Pancreas (tissue), 10 donors: ENCODE results near the gene GRAMD2B. TPM values are rescaled to one million over a fixed set of nuclear protein-coding genes. Genes with fewer than 3 reads are reported as not detected.

Source experiments
- ATAC-seq, 4 donors: fragments of 200-7000 bp; cut with Tn5 transposase; one replicate each; pipeline versions ENCODE4 v1.8.0 to v1.9.1; 2020; ENCODE audit warnings: mild to moderate bottlenecking in 4 of 4, moderate library complexity in 4 of 4
- DNase-seq, 6 donors: peaks; one replicate each; pipeline ENCODE4 v3.0.0-alpha.2; 2020
- FAIRE-seq: peaks from 2 replicates; lab custom pipeline; 2012; peaks lifted over from hg19 to GRCh38; lab: Jason Lieb, UNC
- H3K27ac ChIP-seq, 4 donors: fragments of 200-600 bp; sonication (generic); 1 replicate in 3 of 4; 2 replicates in 1 of 4; pipeline versions ENCODE4 v1.5.0 to v1.8.0; 2020
- H3K27me3 ChIP-seq, 4 donors: fragments of 200-600 bp; one replicate each; pipeline ENCODE4 v1.8.0; 2021
- H3K36me3 ChIP-seq, 3 donors: fragments of 200-600 bp; sonication (generic) in 1 of 3; one replicate each; pipeline versions ENCODE4 v1.5.0 to v1.8.0; 2020 to 2021
- H3K4me1 ChIP-seq, 3 donors: fragments of 200-600 bp; one replicate each; pipeline ENCODE4 v1.8.0; 2021
- H3K4me3 ChIP-seq, 4 donors: fragments of 200-600 bp; sonication (generic) in 2 of 4; one replicate each; pipeline versions ENCODE4 v1.5.0 to v1.8.0; 2020 to 2021
- H3K9me3 ChIP-seq, 4 donors: fragments of 200-600 bp; one replicate each; pipeline ENCODE4 v1.8.0; 2021
- WGBS, 2 donors: extraction: QIAGEN DNeasy Blood & Tissue Kit; methylation state at CpG; one replicate each; pipeline ENCODE4 v1.1.7; 2013; 5-methylcytosine and 5-hydroxymethylcytosine counted together
- intact Hi-C, 3 donors: fragments of 100-400 bp; cut with DNase I; formaldehyde crosslinking; loops; one replicate each; pipeline versions ENCODE4 v1.11.1 to v1.14.2; 2022
- polyA plus RNA-seq, 2 donors: library from polyadenylated mRNA; stranded (reverse); fragments of 200-250 nt; gene quantifications; one replicate each; pipeline ENCODE4 v1.2.3, GENCODE V29; 2013
- total RNA-seq, 6 donors: library from RNA; stranded (reverse); fragmentation: NEBNext Ultra II Directional in 4 of 6; extraction: Animal tissue kit (Norgen Biotek cat#: 25700) in 4 of 6; gene quantifications; one replicate each; pipeline versions ENCODE4 v1.2.1 to v1.2.4, GENCODE V29; 2021 to 2023
- TF ChIP-seq, protein P1 (sequence below), 4 donors: fragments of 200-600 bp; sonication (generic) in 3 of 4; IDR thresholded peaks; one replicate each; pipeline versions ENCODE4 v1.5.0 to v1.8.0; 2021; ENCODE audit warnings: antibody characterized with exemption in 4 of 4
- donor health status: healthy with polysubstance abuse.
- donor health status: DM: no; HTN: no; CAD: no; lungs with moderate emphysema.
- donor health status: DM: no; HTN: no; CAD: no.
- donor health status: control.
- donor health status: control.
- donor health status: Bipolar disorder and iron deficiency.
- donor health status: DM: yes; HTN: yes; CAD: no.
- donor health status: DM: no; HTN: no; CAD: no.
- donor health status: DM: no; HTN: no; CAD: no.
- donor health status: DM: yes; HTN: yes; CAD: no.

Gene GRAMD2B
- total and polyA plus RNA-seq, 8 donors = 4.4 to 11.8 (median 6.5) TPM

DNA sequence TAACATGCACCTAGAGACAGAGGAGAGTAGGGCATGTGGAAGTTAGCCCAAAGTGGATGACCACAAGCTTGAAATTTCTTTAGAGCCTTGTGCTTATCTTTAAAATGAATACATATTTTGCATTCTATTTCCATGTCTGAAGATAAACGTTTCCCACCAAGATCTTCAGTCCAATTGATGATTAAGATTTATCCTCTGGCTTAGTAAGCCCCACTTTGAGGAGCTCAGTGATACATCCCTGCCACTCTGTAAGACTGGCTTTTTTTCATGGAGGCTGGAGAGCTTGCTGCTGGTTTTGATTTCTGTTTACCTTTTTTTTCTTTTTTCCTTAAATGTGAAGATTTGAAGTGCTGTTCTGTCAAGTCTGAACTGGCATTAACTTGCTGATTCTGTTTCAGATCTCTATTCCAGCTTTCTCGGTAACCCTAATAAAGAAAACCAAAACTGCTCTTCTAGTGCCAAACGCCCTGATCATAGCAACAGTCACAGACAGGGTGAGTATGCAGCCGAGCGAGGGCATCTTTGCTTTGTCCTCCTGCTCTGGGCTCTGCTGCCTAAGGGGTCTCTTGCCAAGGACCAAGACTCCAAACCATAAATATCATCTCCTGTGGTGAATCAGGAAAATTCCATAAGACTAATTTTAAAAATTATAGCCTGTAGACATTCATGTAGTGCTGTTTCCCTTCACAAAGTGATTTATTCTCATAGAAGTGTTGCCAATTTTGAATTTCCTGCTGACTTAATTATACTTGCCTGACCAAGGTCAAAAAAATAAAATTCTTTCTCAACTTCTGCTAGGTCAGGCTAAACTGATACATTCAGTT lies 54.3 kb downstream of the GRAMD2B start:
- DNase-seq (no peak), ATAC-seq (peak in 3 of 4 donors; percentile 9 to 56 (median 30)), FAIRE-seq (no peak)
- H3K36me3 ChIP-seq = peaks cover 0 to 26% (median 6%) of the 10 kb centered on the region in 3 donors
- no peaks in the 10 kb centered on the region for H3K27me3 ChIP-seq
- TF ChIP-seq, protein P1, sequence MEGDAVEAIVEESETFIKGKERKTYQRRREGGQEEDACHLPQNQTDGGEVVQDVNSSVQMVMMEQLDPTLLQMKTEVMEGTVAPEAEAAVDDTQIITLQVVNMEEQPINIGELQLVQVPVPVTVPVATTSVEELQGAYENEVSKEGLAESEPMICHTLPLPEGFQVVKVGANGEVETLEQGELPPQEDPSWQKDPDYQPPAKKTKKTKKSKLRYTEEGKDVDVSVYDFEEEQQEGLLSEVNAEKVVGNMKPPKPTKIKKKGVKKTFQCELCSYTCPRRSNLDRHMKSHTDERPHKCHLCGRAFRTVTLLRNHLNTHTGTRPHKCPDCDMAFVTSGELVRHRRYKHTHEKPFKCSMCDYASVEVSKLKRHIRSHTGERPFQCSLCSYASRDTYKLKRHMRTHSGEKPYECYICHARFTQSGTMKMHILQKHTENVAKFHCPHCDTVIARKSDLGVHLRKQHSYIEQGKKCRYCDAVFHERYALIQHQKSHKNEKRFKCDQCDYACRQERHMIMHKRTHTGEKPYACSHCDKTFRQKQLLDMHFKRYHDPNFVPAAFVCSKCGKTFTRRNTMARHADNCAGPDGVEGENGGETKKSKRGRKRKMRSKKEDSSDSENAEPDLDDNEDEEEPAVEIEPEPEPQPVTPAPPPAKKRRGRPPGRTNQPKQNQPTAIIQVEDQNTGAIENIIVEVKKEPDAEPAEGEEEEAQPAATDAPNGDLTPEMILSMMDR (IDR thresholded peaks at IDR 0.05) = no peak
- H3K27ac ChIP-seq = peak overlapping the region in 2 of 4 donors; percentile 9 to 44
- H3K4me3 ChIP-seq = no peak overlapping the region
- intact Hi-C loops = no loop called here
- no peaks in the 10 kb centered on the region for H3K9me3 ChIP-seq
- peaks cover 0 to 9% (median 0%) of the 10 kb centered on the region in 3 donors for H3K4me1 ChIP-seq
- WGBS, 2 donors = 54 to 57% methylated on average over 5 of the region's 5 CpGs

- intact Hi-C loops = no loop called here
- ATAC-seq (no peak), FAIRE-seq (no peak), DNase-seq (no peak)
- Histone ChIP-seq H3K4me1 (peaks cover 0 to 9% (median 0%) of the 10 kb centered on the region in 3 donors), H3K36me3 (peaks cover 0 to 24% (median 2%) of the 10 kb centered on the region in 3 donors), H3K27me3 (no peaks in the 10 kb centered on the region), H3K27ac (no peak overlapping the region), H3K4me3 (no peak overlapping the region), H3K9me3 (no peaks in the 10 kb centered on the region)
- 91 to 98% methylated on average over 2 of the region's 2 CpGs for WGBS, 2 donors
- TF ChIP-seq, protein P1 (IDR thresholded peaks at IDR 0.05) = no peak
Measured at GRCh38 chr5:126479810-126480209, 56.6 kb downstream of the GRAMD2B start.

DNA sequence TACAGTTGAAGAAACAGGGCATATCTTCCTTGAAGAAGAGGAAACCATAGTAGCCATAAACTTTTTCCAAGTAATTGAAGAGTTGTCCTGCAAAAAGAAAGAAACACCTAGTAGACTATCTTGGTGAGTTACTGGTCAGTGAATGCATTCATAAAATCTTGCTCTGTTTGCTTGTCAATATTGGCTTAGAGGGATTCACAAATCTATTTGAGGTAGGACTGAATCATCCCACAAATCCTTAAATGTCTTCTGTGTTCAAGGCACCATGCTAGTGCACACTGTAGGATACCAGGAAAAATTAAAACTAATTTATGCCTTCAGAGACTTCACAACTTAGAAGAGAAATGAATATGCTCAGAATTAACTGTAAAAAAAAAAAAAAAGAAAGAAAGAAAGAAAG lies 57.6 kb downstream of the GRAMD2B start:
- TF ChIP-seq, protein P1 (IDR thresholded peaks at IDR 0.05) = no peak
- no peaks in the 10 kb centered on the region for H3K9me3 ChIP-seq
- H3K27me3 ChIP-seq = no peaks in the 10 kb centered on the region
- H3K4me1 ChIP-seq = peaks cover 0 to 9% (median 0%) of the 10 kb centered on the region in 3 donors
- H3K27ac ChIP-seq = no peak overlapping the region
- intact Hi-C loops = no loop called here
- no peak for FAIRE-seq
- H3K36me3 ChIP-seq = peaks cover 0 to 33% (median 2%) of the 10 kb centered on the region in 3 donors
- ATAC-seq = no peak
- H3K4me3 ChIP-seq = no peak overlapping the region
- no peak for DNase-seq

DNA sequence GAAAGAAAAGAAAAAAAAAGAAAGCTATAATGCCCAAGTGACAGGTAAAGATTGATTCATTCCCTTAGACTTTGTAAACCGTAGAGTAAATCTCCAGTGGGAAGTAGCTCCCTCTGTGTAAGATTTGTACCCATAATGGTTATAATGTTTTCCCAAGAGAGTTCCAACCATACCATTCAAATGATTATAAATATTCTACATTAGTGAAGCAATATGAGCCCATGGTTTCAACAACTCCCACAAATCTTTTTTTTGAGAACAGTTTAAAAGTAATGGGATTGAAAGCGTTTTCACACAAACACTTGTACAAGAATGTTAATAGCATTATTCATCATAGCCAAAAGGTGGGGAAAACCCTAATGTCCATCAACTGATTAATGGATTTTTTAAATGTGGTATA lies 58.0 kb downstream of the GRAMD2B start:
- WGBS, 2 donors = 72 to 74% methylated on average over 2 of the region's 2 CpGs
- H3K36me3 ChIP-seq = peaks cover 0 to 37% (median 6%) of the 10 kb centered on the region in 3 donors
- H3K27ac ChIP-seq = no peak overlapping the region

More for the DNA sequence above, 58.0 kb downstream of the GRAMD2B start:
- Histone ChIP-seq H3K9me3 (no peaks in the 10 kb centered on the region), H3K4me3 (no peak overlapping the region), H3K27me3 (no peaks in the 10 kb centered on the region), H3K4me1 (peaks cover 0 to 9% (median 0%) of the 10 kb centered on the region in 3 donors)
- ATAC-seq = no peak
- no peak for FAIRE-seq
- no peak for DNase-seq
- TF ChIP-seq, protein P1 (IDR thresholded peaks at IDR 0.05) = no peak
- intact Hi-C loops = no loop called here
